SH-SY5Y (cell line): ENCODE results near the gene TRAIP.

Source experiments
- GATA2 ChIP-seq: IDR thresholded peaks from 2 replicates; pipeline ENCODE4 v1.6.1; 2011; ENCODE audit warnings: mild to moderate bottlenecking, low read depth, low read length
- GATA3 ChIP-seq: IDR thresholded peaks from 2 replicates; pipeline ENCODE4 v1.6.1; 2011; ENCODE audit warnings: low read depth, mild to moderate bottlenecking, low read length, moderate library complexity

DNA sequence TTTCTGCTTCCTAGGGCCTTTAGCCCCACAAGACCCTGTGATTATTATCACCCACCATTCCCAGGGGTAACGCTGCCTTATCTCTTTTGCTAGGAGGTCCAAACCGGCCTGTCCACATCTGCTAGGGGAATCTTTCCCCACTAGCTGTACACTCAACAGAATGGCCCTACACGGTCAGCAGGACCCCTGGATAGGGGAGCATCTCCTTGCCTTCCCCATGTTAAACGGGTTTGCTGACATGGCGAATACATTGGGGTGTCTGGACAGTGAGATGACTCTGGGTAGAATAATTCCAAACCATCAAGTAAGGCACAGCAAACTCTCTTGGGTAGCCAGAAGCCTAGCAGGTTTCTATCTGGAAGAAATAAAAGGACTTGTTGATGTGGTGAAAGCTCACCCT lies 702 bp downstream of the TRAIP start:
- TF ChIP-seq GATA2, result no peak
- no peak for TF ChIP-seq GATA3
